ENCODE data around the gene ZDHHC8. TPM values are rescaled to one million over a fixed set of nuclear protein-coding genes. Genes with fewer than 3 reads are reported as not detected.
A peak's percentile ranks its signal among the peaks of the same experiment; 100 is the strongest.

The ZDHHC8 gene
- total RNA-seq, 1 donor from 2014 or later = 22.6 TPM

DNA sequence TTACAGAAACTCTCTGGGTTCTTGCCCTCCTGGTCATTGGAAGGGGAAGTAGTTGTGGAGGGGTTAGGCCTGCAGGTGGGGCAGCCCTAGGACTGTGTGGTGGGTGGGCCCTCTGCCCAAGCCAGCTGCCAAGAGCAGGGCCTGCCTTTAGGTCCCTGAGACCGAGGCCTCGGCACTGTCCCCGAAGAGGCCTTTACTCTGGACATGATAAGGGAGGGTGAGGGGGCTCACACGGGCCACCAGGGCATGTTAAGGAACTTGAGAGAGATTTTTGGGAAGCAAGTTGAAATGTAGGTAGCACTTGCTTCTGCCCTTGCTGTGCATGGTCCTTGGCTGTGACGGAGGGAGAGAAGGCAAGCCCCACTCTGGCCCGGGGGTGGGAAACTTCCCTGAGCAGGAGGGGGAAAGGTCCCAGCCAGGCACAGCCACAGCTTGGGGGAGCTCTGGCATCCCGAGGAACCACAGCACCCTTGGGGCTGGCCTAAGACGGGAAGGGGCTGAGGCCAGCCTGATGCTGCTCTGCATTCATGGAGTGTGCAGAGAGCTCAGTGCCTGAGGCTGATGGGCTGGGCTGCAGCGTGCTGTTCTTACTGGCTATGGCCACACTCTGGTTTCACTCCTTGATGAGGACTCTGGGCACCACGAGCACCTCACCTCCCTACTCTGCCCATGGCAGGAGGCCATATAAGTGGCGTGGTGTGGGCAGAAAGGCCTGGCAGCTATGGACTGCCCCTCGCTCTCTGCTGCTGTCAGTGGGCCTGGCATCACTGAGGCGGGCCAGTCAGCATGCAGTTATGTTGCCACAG lies 23.4 kb upstream of the ZDHHC8 start:
- intact Hi-C loops (cut with DNase I) = no loop called here
- Histone ChIP-seq H3K9me3 (no peaks in the 10 kb centered on the region), H3K27ac (no peak overlapping the region), H3K36me3 (peaks cover 0 to 81% of the 10 kb centered on the region in 2 donors), H3K27me3 (no peaks in the 10 kb centered on the region), H3K4me3 (no peak overlapping the region), H3K4me1 (no peaks in the 10 kb centered on the region)
- TF ChIP-seq POLR2A (IDR thresholded peaks at IDR 0.05) = no peak
- TF ChIP-seq, protein P1, sequence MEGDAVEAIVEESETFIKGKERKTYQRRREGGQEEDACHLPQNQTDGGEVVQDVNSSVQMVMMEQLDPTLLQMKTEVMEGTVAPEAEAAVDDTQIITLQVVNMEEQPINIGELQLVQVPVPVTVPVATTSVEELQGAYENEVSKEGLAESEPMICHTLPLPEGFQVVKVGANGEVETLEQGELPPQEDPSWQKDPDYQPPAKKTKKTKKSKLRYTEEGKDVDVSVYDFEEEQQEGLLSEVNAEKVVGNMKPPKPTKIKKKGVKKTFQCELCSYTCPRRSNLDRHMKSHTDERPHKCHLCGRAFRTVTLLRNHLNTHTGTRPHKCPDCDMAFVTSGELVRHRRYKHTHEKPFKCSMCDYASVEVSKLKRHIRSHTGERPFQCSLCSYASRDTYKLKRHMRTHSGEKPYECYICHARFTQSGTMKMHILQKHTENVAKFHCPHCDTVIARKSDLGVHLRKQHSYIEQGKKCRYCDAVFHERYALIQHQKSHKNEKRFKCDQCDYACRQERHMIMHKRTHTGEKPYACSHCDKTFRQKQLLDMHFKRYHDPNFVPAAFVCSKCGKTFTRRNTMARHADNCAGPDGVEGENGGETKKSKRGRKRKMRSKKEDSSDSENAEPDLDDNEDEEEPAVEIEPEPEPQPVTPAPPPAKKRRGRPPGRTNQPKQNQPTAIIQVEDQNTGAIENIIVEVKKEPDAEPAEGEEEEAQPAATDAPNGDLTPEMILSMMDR (IDR thresholded peaks at IDR 0.05) = no peak
- TF ChIP-seq POLR2AphosphoS5 (IDR thresholded peaks at IDR 0.05; ENCODE audit: insufficient read depth in 1 of 2, low read depth in 1 of 2) = no peak
- no peak for DNase-seq (ENCODE audit: extremely low spot score in 2 of 2)

DNA sequence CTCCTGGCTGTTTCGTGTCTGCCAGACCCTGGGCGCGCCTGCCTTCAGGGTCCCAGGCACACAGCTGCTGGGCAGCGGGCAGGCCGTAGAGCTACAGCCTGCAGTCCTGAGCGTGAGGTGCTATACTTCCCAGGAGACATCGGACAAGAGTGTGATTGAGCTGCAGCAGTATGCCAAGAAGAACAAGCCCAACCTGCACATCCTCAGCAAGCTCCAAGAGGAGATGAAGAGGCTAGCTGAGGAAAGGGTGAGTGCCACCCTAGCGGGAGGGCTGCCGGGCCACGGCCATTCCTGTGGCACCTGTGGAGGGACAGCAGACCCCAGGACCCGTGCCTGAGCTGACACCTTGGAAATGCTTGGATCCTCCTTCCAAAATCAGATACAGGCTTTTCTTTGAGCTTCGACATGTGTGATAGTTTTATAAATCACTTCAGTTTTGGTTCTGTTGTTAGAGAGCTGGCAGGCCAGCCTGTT lies 22.8 kb upstream of the ZDHHC8 start:
- H3K27ac ChIP-seq = no peak overlapping the region
- no peaks in the 10 kb centered on the region for H3K4me1 ChIP-seq
- TF ChIP-seq POLR2A (IDR thresholded peaks at IDR 0.05) = no peak
- H3K36me3 ChIP-seq = peaks cover 0 to 86% of the 10 kb centered on the region in 2 donors
- no peaks in the 10 kb centered on the region for H3K9me3 ChIP-seq
- DNase-seq (ENCODE audit: extremely low spot score in 2 of 2) = no peak
- H3K27me3 ChIP-seq = no peaks in the 10 kb centered on the region
- no peak overlapping the region for H3K4me3 ChIP-seq
- intact Hi-C loops (cut with DNase I) = no loop called here

DNA sequence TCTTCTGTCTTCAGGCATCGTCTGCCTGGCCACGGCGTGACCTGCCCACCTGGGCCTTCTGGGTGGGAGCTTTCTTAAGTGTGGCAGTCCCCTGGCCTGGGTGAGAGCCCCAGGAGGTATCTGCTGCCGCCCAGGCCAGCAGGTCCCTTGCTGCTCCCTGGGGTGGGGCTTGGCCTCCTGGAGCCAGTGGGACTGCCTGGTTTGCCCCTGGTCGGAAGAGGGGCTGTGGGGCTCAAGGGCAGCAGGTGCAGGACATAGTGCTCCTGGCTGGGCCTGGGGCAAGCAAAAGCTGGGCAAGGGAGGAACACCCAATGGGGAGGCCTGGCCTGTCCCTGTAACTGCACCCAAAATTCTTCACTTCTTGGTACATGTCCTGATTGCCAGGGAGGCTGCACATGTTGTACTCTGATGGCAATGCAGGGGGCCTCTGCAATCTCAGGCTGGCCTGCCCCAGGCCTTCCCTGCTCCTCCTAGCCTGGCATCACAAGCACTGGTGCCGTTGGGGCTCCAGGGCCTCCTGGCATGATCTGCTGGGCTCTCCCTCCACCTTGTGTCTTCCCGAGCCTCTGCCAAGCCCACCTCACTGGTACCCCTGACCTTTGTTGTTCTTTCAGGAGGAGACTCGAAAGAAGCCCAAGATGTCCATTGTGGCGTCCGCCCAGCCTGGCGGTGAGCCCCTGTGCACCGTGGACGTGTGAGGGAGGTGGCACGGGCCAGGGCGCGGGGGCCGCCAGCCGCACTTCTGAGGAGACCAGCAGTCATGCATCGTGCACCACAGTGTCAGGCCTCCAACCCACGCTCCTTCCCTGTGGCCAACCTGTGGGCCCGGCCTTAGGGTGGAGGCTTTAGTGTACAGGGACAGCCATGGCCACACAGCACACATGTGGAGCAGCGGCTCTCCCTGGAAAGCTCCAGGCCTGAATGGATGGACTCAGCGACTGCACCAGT lies 21.9 kb upstream of the ZDHHC8 start:
- no peak for DNase-seq (ENCODE audit: extremely low spot score in 2 of 2)
- no peak overlapping the region for H3K27ac ChIP-seq
- intact Hi-C loops (cut with DNase I) = loop anchor here (10.0 kb wide), 1 partner anchor 1965 kb away; no protein-coding TSS in a partner anchor
- peaks cover 0 to 91% of the 10 kb centered on the region in 2 donors for H3K36me3 ChIP-seq
- H3K4me1 ChIP-seq = no peaks in the 10 kb centered on the region
- H3K27me3 ChIP-seq = no peaks in the 10 kb centered on the region
- no peaks in the 10 kb centered on the region for H3K9me3 ChIP-seq
- TF ChIP-seq POLR2A (IDR thresholded peaks at IDR 0.05) (no peak), POLR2AphosphoS5 (IDR thresholded peaks at IDR 0.05; ENCODE audit: insufficient read depth in 1 of 2, low read depth in 1 of 2) (peak in 1 of 2 donors; percentile 15)
- TF ChIP-seq, protein P1 (IDR thresholded peaks at IDR 0.05) = no peak
- H3K4me3 ChIP-seq = no peak overlapping the region

DNA sequence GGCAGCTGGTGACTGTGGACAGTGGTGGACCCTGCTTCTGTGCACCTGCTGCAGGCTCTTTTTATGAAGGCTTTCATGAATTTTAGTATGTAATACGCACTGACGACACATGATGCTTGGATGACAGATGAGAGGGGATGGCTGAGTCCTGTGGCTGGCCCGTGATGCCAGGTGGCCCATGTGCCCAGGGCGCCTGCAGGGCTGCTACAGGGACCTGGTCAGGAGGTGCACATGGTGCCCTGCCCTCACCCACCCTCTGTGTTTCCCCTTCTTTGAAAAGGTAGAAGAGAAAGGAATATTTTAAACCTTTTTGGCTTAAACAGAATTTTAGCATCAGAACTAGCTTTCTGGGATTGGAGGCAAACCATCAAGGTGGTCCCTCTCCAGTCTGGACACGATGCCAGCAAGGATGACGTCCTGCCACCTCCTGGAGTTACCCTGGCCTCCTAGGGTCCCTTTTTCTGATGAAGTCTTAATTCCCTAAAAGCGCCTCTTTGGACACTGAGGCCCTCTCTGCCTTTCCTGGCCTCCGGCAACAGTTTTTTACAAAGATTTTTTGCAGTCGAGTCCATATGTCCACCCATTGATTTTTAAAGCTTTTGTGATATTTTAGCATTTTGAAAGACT lies 21.1 kb upstream of the ZDHHC8 start:
- Histone ChIP-seq H3K4me1 (peaks cover 2% of the 10 kb centered on the region), H3K27me3 (no peaks in the 10 kb centered on the region), H3K36me3 (peaks cover 0 to 87% of the 10 kb centered on the region in 2 donors), H3K4me3 (no peak overlapping the region), H3K27ac (no peak overlapping the region), H3K9me3 (no peaks in the 10 kb centered on the region)
- intact Hi-C loops (cut with DNase I) = loop anchor here (10.0 kb wide), 1 partner anchor 1964 kb away; no protein-coding TSS in a partner anchor
- no peak for TF ChIP-seq POLR2AphosphoS5 (IDR thresholded peaks at IDR 0.05; ENCODE audit: insufficient read depth in 1 of 2, low read depth in 1 of 2)
- no peak for TF ChIP-seq POLR2A (IDR thresholded peaks at IDR 0.05)
- TF ChIP-seq, protein P1 (IDR thresholded peaks at IDR 0.05) = no peak
- no peak for DNase-seq (ENCODE audit: extremely low spot score in 2 of 2)

All from vagina (tissue), 2 donors.